T-helper 2 cell treated with Interferon-gamma antibody and Interleukin-4, amounts not matched to agents 100 ng/mL and 5 ng/mL, for 36 hours (primary cell): ENCODE results near the gene HTT. TPM values are rescaled to one million over a fixed set of nuclear protein-coding genes. Genes with fewer than 3 reads are reported as not detected.
"Not testable (repeated sequence)": the region's sequence is repeated elsewhere in the genome, so short reads cannot be mapped to it uniquely, and the experiment has no call there.

ENCODE experiments used
- intact Hi-C: fragments of 100-400 bp; cut with micrococcal nuclease; formaldehyde crosslinking; loops from one replicate; pipeline ENCODE4 v1.15.1; 2023
- total RNA-seq: library from RNA; stranded (reverse); gene quantifications from 2 replicates; pipeline ENCODE4 v1.2.3, GENCODE V29; 2022

Gene HTT
- total RNA-seq, 1 donor from 2014 or later = 65.4 TPM

DNA sequence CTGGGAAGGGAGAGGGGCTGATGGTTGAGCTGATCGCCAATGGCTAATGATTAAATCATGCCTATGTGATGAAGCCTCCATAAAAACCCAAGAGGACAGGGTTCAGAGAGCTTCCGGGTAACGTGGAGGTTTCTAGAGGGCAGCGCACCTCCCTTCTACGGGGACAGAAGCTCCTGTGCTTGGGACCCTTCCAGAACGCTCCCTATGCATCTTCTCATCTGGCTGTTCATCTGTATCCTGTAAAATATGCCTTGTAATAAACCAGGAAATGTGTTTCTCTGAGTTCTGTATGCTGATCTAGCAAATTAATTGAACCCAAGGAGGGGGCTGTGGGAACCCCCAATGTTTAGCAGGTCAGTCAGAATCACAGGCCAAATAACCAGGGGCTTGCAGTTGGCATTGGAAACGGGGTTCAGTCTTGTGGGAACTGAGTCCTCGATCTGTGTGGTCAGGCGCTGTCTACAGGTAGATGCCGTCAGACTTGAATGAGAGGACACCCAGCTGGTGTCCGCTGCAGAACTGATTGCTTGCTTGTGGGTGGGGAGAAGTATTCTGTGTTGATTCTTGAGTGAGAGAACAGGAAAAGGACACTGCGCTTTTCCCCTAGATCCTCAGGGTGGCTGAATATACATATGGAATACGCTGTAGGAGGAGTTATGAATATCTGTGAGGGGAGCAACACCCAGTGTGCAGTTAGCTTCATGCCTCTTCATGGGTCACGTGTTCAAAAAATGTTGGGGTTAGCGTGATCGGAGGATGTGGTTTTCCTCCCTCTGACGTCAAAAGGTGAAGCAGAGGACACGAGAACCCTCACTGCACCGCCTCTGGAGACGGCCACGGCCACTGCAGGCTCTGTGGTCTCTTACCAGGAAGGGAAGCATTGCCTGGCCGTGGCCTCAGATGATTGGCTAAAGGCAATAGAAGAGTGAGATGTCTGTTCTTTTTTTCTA is 29.3 kb upstream of the HTT start:
- intact Hi-C loops = loop anchor here (10.0 kb wide), 1 partner anchor 630 kb away; the partner anchor contains the start of genes CFAP99 and ZFYVE28

DNA sequence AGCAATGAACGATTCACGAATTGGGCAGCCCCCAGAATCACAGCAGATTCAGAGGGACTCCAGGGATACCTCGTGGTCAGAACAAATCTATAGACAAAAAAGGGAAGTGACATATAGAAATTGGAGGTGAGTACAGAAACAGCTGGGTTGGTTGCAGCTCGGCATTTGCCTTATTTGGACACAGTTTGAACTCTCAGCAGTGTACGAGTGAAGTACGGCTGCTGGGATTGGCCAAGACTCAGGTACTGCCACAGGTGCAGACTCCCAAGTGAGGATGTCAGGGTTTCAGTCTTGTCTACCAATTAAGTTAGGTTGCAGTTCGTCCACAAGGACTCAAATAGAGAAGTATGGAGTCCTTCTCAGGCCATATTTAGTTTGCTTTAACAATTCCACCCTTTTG is 28.3 kb upstream of the HTT start:
- intact Hi-C loops = loop anchor here (10.0 kb wide), 1 partner anchor 631 kb away; the partner anchor contains the start of genes CFAP99 and ZFYVE28

DNA sequence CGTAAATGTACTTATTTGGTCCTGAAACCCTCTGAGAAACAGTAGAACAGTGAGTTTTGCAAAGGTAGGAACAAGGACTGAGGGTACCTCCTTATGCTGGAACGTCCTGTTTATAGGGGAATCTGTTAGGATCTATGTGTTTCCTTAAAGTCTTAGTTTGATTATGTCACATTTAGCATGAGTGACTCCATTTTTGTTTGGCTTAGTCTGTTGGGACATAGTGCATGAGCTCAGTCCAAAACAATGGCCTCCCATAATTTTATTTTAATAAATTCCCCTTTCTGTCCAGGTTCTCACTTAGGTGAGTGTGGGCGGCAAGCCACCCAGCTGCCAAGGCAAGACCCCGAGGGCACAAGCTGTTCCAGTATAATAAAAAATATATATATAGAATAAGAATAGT is 27.9 kb upstream of the HTT start:
- intact Hi-C loops = loop anchor here (1.0 to 10.0 kb wide), 3 partner anchors 28 to 632 kb away; partner anchors contain the start of genes CFAP99, HTT, HTT-AS and ZFYVE28

DNA sequence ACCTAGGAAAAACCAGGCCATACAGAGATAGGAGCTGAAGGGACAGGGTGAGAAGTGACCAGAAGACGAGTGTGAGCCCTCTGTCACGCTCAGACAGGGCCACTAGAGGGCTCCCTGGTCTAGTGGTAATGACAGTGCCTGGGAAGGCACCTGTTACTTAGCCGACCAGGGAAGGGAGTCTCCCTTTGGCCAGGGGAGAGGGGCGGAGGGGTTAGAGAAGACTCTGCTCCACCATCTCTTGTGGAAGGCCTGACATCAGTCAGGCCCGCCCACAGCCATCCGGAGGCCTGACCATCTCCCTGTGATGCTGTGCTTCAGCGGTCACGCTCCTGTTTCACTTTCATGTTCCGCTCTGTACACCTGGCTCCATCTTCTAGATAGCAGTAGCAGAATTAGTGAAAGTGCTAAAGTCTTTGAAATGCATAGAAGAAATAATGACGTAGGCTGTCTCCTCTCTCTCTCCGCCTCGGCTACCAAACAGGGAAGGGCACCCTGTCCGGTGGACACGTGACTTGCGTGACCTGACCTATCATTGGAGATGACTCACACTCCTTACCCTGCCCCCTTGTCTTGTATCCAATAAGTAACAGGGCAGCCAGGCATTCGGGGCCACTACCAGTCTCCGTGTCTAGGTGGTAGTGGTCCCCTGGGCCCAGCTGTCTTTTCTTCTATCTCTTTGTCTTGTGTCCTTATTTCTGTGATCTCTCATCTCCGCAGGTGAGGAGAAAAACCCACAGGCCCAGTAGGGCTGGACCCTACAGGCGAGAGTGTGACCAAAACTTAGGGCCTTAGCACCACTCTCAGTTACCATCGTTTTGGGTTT is 26.8 kb upstream of the HTT start:
- intact Hi-C loops = loop anchor here (1.0 to 10.0 kb wide), 3 partner anchors 27 to 633 kb away; partner anchors contain the start of genes CFAP99, HTT, HTT-AS and ZFYVE28

DNA sequence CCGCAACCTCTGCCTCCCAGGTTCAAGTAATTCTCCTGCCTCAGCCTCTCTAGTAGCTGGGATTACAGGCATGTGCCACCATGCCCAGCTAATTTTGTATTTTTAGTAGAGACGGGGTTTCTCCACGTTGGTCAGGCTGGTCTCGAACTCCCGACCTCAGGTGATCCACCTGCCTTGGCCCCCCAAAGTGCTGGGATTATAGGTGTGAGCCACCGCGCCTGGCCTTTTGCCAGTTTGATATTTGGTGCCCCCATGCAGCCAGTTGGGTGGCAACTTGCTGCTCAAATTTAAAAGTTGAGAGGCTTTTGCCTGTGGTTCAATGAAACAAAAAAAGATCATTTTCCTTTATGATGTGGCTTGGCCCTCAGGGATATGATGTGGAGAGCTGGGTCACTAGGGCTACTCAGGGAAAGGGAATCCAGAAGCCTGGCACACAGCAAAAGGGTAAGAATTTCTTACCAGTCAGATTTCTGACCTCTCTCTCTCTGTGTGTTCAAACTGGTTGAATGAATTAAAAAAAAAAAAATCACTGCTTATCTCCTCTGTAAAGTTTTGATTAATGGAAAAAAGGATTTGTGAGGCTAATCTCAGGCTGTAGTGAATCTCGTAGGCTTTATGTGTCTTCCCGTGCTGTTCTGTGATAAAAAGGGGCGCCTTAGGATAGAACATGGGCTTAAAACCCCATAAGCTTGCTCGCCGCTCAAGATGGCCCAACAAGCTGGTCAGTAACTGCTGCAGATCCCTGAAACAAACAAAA is 23.2 kb upstream of the HTT start:
- intact Hi-C loops = not testable (repeated sequence)

DNA sequence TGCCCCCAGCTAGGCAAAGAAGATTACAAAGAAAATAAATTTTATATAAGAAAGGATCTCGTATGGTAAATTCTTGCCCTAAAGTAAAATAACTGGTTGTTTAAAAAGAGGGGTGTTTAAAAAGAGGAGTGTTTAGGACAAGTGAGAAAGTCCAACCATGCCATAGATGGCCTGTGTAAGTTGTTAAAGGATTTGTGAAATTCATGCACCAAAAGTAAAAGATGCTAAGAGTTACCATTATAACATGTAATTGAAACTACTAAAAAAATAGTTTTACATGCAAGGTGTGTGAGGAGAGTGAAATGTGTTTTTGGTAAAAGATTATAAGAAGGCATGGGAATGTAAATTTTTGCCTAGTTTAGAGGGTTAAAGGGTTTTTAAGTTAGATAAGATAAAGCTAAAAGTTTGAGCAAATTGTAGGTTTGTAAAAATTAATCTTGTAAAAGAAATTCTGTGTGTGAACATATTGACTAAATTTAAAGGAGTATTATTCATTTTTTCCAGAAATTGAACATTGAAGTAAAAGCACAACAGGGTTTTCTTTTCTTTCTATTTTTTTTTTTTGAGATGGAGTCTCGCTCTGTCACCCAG is 20.2 kb upstream of the HTT start:
- intact Hi-C loops = no loop called here

DNA sequence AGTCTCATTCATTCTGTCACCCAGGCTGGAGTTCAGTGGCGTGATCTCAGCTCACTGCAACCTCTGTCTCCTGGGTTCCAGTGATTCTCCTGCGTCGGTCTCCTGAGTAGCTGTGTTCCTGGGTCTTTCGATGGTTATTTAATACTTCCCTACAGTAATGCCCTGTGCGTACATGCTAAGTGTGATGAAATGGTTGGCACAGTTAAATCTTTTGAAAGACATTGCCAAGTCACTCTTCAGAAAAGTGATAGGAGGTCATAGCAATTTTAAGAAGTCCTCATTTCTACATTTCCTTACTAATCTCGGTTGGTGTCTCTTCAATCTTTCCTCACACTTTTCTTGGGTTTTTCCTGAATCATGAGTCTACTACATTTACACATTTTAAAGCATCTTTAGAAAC is 14.5 kb upstream of the HTT start:
- intact Hi-C loops = no loop called here

DNA sequence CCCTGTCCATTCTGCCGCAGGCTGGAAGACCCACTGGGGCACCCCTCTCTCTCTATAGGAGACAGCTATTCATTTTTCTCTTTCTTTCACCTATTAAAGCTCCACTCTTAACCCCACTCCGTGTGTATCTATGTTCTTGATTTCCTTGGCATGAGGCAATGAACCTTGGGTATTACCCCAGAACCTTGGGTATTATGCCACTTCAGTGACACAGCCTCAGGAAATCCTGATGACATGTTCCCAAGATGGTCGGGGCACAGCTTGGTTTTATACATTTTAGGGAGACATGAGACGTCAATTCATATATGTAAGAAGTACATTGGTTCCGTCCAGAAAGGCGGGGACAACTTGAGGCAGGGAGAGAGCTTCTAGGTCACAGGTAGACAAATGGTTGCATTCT is 13.5 kb upstream of the HTT start:
- intact Hi-C loops = no loop called here

DNA sequence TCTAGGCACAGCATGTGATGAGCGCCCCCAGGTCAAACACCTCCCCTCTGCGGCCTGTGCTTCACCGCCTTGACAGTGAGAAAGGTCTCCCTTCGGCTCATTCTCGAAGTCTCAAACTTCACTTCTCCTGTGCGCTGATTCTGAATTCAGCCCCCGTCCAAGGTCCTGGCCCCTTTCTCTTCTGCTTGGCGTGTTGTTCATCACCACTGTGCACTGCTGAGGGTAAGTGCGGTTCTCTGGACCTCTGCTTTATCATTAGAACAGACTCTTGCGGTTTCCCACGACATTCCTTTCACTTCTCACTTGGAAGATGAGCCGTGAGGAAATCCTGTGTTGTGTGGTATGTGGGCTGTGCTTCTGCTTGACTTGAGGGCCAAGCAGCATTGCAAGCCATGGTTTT is 12.0 kb upstream of the HTT start:
- intact Hi-C loops = no loop called here

DNA sequence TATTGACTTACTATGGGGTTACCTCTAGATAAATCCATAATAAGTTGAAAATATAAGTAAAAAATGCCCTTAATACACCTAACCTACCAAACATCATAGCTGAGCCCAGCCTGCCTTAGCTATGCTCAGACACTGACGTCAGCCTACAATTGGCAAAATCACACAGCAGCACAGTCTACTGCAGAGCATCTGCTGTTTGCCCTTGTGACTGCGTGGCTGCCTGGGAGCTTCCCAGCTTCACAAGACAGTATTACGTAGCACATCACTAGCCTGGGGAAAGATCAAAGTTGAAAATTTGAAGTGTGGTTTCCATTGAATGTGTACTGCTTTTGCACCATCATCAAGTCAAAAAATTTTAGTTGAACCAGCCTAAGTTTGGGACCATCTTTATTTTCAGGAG is 8.9 kb upstream of the HTT start:
- intact Hi-C loops = no loop called here

DNA sequence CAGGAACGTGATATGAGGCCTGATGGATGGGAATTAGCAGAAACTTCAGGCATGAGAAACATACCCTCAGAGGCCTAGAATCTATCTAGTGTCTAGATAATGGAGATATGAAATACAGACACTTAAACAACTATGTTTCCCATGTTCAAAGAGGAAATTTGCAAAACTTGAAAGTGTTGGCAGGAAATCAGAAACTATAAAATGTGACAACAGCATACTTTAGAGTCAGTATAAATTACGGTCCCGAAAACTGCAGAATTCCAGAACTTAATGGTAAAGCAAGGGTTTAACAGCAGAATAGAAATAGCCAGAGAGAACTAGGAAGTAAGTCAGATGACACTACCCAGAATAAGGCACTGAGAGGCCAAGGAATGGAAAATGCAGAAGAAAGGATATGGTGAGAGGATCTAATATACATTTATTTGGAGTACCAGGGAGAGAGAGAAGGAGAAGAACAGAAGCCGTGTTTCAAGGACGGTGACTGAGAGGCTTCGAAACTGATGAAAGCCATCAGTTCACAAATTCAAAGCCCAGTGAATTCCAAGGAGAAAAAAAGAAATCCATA is 7.6 kb upstream of the HTT start:
- intact Hi-C loops = no loop called here

DNA sequence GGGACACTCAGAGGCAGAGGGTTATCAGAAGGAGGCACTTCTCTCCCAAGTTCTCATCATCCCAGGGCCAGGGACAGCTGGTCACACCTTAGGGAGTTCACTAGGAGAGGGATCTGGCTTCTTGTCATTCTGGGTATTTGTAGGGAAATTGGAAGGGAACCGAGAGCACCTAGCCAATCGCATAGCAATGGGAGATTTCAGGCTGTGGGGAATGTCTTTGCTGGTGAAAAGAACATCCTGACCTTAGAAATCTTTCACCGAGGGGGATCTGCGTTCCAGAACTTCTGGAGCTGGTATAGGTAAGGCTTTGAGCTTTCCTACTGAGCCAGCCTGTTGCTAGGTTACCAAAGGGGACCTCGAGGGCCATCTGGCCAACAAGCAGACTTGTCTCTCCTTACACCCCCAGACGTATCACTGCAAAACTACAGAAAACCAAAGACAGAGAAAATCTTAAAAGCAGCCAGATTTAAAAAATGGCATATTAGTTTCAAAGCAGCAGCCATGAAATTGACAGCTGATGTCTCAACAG is 6.9 kb upstream of the HTT start:
- intact Hi-C loops = no loop called here

DNA sequence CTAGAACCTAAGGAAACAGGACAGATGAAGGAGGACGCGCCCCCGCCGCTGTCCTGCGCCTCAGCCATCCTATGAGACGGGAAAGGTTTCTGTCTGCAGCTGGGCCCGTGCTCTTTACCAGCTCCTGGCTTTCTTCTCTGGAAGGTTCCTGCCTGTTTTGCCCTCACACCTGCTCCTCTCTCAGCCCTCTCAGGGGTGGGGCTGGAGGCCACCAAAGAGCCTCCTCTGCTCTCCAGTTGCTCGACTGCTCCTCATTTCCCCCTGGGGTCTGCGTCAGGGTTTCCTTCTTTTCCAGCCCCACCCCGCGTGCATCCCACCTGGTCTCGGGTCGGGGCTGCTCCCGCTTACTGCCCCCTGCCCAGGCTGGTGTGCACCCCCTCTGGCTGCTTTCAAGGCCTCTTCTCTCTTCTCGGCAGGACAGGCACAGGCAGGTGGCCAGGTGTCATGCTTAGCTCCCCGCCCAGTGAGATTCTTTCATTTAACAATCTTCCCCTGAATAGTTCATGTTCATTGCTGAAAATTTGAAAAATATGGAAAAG is 4.8 kb upstream of the HTT start:
- intact Hi-C loops = loop anchor here (5.0 to 10.0 kb wide), 2 partner anchors 532 to 1275 kb away; partner anchors contain the start of genes FAM193A and FGFR3

DNA sequence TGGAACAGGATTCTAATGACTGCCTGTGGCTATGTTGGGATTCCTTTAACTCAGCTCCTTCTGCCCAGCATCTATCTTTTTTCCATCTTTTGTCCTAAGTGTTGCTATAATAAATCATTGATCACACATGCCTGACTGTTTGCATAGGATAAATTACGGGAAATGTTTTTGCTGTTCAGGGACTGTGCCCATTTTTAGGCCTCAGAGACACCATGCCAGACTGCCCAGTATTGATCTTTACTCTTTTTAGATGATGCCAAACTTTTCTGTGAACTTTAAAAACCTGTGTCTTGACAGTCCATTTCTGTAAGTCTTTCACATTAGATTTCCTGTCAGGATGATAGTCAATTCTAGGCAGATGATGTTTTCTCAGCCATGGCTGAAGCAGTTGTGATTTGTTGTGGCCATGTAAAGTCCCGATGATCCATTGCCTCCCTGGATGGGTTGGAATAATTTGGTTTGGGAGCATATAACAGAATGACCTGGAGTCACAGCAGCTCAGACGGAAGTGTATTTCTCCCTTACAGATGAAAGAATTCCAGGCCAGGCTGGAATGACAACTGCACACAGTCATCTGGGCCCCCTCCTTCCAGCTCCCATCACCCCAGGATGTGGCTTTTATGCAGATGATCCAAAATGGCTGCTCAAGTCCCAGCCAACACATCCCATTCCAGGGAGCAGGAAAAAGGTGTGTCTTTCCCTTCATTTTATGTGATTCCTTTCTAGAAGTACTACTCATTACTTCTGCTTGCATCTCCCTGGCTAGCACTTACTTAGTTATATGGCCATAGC is 3.6 kb upstream of the HTT start:
- intact Hi-C loops = loop anchor here (5.0 to 10.0 kb wide), 2 partner anchors 534 to 1276 kb away; partner anchors contain the start of genes FAM193A and FGFR3

DNA sequence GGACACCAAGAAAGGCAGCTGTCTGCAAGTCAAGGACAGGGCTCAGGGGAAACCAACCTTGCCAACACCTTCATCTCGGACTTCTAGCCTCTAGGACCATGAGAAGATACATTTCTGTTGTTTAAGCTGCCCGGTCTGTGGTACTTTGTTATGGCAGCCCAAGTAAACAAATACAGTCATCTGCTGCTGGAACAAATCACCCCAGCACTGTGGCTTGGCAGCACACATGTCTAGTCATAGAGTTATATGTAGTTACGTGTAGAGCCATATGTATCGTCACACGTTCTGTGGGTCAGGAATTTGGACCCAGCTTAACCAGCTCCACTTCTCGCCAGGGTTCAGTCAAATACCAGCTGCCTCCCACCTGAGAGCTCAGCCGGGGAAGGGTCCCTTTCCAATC is 2.7 kb upstream of the HTT start:
- intact Hi-C loops = loop anchor here (5.0 to 10.0 kb wide), 2 partner anchors 535 to 1277 kb away; partner anchors contain the start of genes FAM193A and FGFR3

DNA sequence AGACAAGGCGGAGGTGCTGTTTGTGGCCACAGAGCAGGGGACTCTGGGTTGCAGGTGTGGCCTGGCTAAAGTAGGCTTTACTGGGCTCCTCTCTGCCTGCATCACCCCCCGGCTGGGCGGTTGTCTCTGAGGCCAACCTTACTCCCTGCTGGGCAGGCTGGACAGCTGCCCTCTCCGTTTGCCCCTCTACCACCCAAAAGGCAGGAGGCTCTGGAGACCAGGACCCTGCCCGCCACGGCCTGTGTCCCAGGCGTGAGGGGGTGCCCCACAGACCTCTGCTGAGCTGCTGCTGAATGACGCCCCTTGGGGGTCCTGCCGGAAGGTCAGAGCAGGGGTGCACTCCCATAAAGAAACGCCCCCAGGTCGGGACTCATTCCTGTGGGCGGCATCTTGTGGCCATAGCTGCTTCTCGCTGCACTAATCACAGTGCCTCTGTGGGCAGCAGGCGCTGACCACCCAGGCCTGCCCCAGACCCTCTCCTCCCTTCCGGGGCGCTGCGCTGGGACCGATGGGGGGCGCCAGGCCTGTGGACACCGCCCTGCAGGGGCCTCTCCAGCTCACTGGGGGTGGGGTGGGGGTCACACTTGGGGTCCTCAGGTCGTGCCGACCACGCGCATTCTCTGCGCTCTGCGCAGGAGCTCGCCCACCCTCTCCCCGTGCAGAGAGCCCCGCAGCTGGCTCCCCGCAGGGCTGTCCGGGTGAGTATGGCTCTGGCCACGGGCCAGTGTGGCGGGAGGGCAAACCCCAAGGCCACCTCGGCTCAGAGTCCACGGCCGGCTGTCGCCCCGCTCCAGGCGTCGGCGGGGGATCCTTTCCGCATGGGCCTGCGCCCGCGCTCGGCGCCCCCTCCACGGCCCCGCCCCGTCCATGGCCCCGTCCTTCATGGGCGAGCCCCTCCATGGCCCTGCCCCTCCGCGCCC is 1.1 kb upstream of the HTT start:
- intact Hi-C loops = loop anchor here (1.0 to 10.0 kb wide), 8 partner anchors 26 to 1279 kb away; partner anchors contain the start of genes FAM193A, FGFR3, GRK4 and HAUS3

DNA sequence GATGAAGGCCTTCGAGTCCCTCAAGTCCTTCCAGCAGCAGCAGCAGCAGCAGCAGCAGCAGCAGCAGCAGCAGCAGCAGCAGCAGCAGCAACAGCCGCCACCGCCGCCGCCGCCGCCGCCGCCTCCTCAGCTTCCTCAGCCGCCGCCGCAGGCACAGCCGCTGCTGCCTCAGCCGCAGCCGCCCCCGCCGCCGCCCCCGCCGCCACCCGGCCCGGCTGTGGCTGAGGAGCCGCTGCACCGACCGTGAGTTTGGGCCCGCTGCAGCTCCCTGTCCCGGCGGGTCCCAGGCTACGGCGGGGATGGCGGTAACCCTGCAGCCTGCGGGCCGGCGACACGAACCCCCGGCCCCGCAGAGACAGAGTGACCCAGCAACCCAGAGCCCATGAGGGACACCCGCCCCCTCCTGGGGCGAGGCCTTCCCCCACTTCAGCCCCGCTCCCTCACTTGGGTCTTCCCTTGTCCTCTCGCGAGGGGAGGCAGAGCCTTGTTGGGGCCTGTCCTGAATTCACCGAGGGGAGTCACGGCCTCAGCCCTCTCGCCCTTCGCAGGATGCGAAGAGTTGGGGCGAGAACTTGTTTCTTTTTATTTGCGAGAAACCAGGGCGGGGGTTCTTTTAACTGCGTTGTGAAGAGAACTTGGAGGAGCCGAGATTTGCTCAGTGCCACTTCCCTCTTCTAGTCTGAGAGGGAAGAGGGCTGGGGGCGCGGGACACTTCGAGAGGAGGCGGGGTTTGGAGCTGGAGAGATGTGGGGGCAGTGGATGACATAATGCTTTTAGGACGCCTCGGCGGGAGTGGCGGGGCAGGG is 568 bp downstream of the HTT start:
- intact Hi-C loops = loop anchor here (1.0 to 10.0 kb wide), 8 partner anchors 28 to 1280 kb away; partner anchors contain the start of genes FAM193A, FGFR3, GRK4 and HAUS3
